ENCODE results near the gene ALKBH2.

DNA sequence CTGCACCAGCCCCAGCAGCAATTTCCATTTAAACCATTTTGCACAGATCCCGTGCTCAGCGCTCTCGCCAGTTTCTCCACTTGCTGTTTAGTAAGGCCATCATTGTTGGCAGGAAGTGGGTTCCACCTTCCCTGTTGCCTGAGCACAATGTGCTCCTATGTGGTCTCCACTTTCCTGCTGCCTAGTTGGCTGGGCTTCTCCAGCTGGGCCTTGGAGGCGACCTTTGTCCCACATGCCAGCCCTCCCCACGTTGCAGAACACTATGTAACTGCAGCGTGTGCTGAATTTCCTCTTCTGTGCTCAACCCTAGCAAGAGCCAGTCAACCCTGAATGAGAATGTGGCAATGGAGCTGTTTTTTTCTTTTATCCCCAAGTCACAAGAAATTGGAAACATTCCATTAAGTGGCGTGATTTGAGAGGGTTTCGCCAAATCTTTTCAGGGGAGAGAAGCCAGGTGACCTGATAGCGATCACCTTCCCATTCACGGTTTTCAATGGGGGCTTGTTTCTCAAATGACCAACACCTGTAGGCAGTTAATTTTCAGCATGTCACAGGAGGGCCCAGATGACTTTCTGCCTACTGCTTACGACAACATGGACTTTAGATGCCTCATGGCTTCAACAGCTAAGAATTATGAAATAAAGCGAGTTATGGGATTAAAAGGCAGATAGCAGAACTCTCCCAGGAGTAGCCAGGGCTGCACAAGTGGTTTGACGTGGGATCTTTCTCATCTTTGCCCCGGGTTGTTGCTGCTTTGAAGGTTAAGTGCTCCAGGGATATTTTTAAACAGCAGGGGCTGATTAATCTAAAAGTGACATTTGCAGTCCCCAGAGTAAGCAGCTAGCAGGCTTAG is 22.7 kb upstream of the ALKBH2 start, which contains the start of gene ACACB:
- no peak for TF ChIP-seq HDGF (IDR thresholded peaks at IDR 0.05; ENCODE audit: borderline replicate concordance)
- TF ChIP-seq BHLHE40 (IDR thresholded peaks at IDR 0.05; ENCODE audit: borderline replicate concordance), result no peak
- no peak for TF ChIP-seq LEF1 (IDR thresholded peaks at IDR 0.05; ENCODE audit: borderline replicate concordance)
- no peak for TF ChIP-seq FOXA1 (IDR thresholded peaks at IDR 0.05)
- no peak for TF ChIP-seq L3MBTL2 (conservative IDR thresholded peaks at IDR 0.05)
- no peak for TF ChIP-seq FOXM1 (IDR thresholded peaks at IDR 0.05; ENCODE audit: borderline replicate concordance)

Data from HEK293T (cell line).